Measurements from ENCODE around the gene ZDHHC6. TPM values are rescaled to one million over a fixed set of nuclear protein-coding genes. Genes with fewer than 3 reads are reported as not detected.

Gene ZDHHC6
- total RNA-seq, 1 donor from 2014 or later = 67.3 TPM

GRCh38 chr10:112397592-112397991 lies 49.1 kb downstream of the ZDHHC6 start:
- H3K27ac ChIP-seq = no peak overlapping the region
- no peaks in the 10 kb centered on the region for H3K4me1 ChIP-seq
- H3K27me3 ChIP-seq = no peaks in the 10 kb centered on the region
- no peak for TF ChIP-seq CTCF (IDR thresholded peaks at IDR 0.05)
- no peaks in the 10 kb centered on the region for H3K36me3 ChIP-seq
- H3K9me3 ChIP-seq = no peaks in the 10 kb centered on the region
- no peak for DNase-seq (ENCODE audit: low spot score in 2 of 2)
- no peak overlapping the region for H3K4me3 ChIP-seq
- intact Hi-C loops (cut with DNase I) = no loop called here

- TF ChIP-seq CTCF (IDR thresholded peaks at IDR 0.05) = no peak
- no peaks in the 10 kb centered on the region for H3K36me3 ChIP-seq
- H3K27ac ChIP-seq = no peak overlapping the region
- H3K9me3 ChIP-seq = no peaks in the 10 kb centered on the region
- DNase-seq (ENCODE audit: low spot score in 2 of 2) = no peak
- H3K4me3 ChIP-seq = no peak overlapping the region
- no peaks in the 10 kb centered on the region for H3K27me3 ChIP-seq
- H3K4me1 ChIP-seq = no peaks in the 10 kb centered on the region
- intact Hi-C loops (cut with DNase I) = no loop called here
Observed at GRCh38 chr10:112395809-112396530, 50.7 kb downstream of the ZDHHC6 start.

- TF ChIP-seq CTCF (IDR thresholded peaks at IDR 0.05) = no peak
- no peaks in the 10 kb centered on the region for H3K27me3 ChIP-seq
- H3K36me3 ChIP-seq = no peaks in the 10 kb centered on the region
- no peaks in the 10 kb centered on the region for H3K9me3 ChIP-seq
- H3K4me1 ChIP-seq = no peaks in the 10 kb centered on the region
- intact Hi-C loops (cut with DNase I) = no loop called here
- DNase-seq (ENCODE audit: low spot score in 2 of 2) = no peak
- H3K27ac ChIP-seq = no peak overlapping the region
- H3K4me3 ChIP-seq = no peak overlapping the region
Observed at GRCh38 chr10:112394475-112394875, 52.2 kb downstream of the ZDHHC6 start.

- no peak for TF ChIP-seq CTCF (IDR thresholded peaks at IDR 0.05)
- H3K9me3 ChIP-seq = no peaks in the 10 kb centered on the region
- H3K4me1 ChIP-seq = no peaks in the 10 kb centered on the region
- no peak overlapping the region for H3K4me3 ChIP-seq
- no peaks in the 10 kb centered on the region for H3K36me3 ChIP-seq
- intact Hi-C loops (cut with DNase I) = no loop called here
- no peak for DNase-seq (ENCODE audit: low spot score in 2 of 2)
- H3K27me3 ChIP-seq = no peaks in the 10 kb centered on the region
- no peak overlapping the region for H3K27ac ChIP-seq
Observed at GRCh38 chr10:112393827-112394226, 52.9 kb downstream of the ZDHHC6 start.

- no peak for DNase-seq (ENCODE audit: low spot score in 2 of 2)
- H3K4me1 ChIP-seq = no peaks in the 10 kb centered on the region
- no peaks in the 10 kb centered on the region for H3K9me3 ChIP-seq
- H3K27ac ChIP-seq = no peak overlapping the region
- no peaks in the 10 kb centered on the region for H3K27me3 ChIP-seq
- H3K36me3 ChIP-seq = no peaks in the 10 kb centered on the region
- intact Hi-C loops (cut with DNase I) = no loop called here
- TF ChIP-seq CTCF (IDR thresholded peaks at IDR 0.05) = no peak
- no peak overlapping the region for H3K4me3 ChIP-seq
Observed at GRCh38 chr10:112393341-112393740, 53.4 kb downstream of the ZDHHC6 start.
